Measurements from ENCODE around the gene LTB4R2.

DNA sequence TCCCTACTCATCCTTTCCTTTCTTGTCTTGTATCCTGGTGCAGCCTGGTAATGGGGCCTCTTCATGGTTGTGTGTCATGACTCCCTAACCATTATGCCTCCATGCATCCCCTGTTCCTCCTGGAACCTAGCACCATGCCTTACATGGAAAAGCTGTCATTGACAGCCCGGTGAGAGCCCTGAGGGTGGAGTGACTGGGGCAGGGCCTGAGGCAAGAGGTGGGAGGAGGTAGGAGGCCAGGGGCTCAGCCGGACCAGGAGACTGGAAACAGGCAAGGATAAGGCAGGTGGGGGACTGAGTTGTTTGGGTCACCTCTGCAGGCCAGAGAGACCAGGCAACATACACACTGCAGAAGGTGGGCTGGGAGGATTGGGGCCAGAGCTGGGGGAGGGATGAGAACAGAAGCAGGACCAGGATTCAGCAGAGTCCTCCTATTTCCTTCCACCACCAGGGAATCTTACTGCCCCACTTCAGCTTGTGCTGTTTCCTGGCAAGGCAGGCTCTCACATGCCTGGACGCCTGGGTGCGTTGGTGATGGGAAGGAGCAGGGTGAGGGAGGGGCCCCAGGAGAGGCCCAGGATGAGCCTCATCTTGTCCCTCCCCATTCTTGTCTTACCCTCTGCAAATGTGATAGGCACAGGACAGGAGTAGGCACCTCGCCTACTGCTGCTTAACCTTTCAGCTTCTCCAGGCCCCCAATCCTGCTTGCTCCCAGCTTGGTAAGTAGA lies at the start of gene LTB4R2:
- TF ChIP-seq, protein P1, sequence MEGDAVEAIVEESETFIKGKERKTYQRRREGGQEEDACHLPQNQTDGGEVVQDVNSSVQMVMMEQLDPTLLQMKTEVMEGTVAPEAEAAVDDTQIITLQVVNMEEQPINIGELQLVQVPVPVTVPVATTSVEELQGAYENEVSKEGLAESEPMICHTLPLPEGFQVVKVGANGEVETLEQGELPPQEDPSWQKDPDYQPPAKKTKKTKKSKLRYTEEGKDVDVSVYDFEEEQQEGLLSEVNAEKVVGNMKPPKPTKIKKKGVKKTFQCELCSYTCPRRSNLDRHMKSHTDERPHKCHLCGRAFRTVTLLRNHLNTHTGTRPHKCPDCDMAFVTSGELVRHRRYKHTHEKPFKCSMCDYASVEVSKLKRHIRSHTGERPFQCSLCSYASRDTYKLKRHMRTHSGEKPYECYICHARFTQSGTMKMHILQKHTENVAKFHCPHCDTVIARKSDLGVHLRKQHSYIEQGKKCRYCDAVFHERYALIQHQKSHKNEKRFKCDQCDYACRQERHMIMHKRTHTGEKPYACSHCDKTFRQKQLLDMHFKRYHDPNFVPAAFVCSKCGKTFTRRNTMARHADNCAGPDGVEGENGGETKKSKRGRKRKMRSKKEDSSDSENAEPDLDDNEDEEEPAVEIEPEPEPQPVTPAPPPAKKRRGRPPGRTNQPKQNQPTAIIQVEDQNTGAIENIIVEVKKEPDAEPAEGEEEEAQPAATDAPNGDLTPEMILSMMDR (IDR thresholded peaks at IDR 0.05): no peak
- no peak for TF ChIP-seq POLR2A (IDR thresholded peaks at IDR 0.05)
